GM18519 (cell line): ENCODE data around the gene PCNX2.
"Not testable (repeated sequence)": the region's sequence is repeated elsewhere in the genome, so short reads cannot be mapped to it uniquely, and the experiment has no call there.

Experiments
- ATAC-seq: cut with Tn5 transposase; IDR thresholded peaks from one replicate; pipeline ENCODE4 v1.9.1; 2021; ENCODE audit warnings: mild to moderate bottlenecking, moderate library complexity; ENCODE audit not compliant: unreplicated experiment, low FRiP score

PCNX2 gene

GRCh38 chr1:233081735-233082134 is 213.8 kb downstream of the PCNX2 start:
- ATAC-seq, result no peak

- ATAC-seq, result not testable (repeated sequence)
Measured at GRCh38 chr1:233080827-233081226, 214.7 kb downstream of the PCNX2 start.

- no peak for ATAC-seq
Measured at GRCh38 chr1:233080286-233080685, 215.2 kb downstream of the PCNX2 start.

GRCh38 chr1:233079574-233079973 is 216.0 kb downstream of the PCNX2 start:
- no peak for ATAC-seq

- ATAC-seq, result no peak
Measured at GRCh38 chr1:233078396-233078795, 217.1 kb downstream of the PCNX2 start.

- ATAC-seq, result no peak
Measured at GRCh38 chr1:233075915-233076295, 219.6 kb downstream of the PCNX2 start.

- ATAC-seq, result no peak
Measured at GRCh38 chr1:233066087-233066486, 229.4 kb downstream of the PCNX2 start.

- no peak for ATAC-seq
Measured at GRCh38 chr1:233065685-233066084, 229.8 kb downstream of the PCNX2 start.

- no peak for ATAC-seq
Measured at GRCh38 chr1:233064988-233065387, 230.5 kb downstream of the PCNX2 start.

- no peak for ATAC-seq
Measured at GRCh38 chr1:233063462-233063861, 232.1 kb downstream of the PCNX2 start.

GRCh38 chr1:233061265-233061664 is 234.3 kb downstream of the PCNX2 start:
- ATAC-seq, result no peak

GRCh38 chr1:233060461-233060994 is 235.0 kb downstream of the PCNX2 start:
- no peak for ATAC-seq

- no peak for ATAC-seq
Measured at GRCh38 chr1:233057836-233058235, 237.7 kb downstream of the PCNX2 start.

GRCh38 chr1:233055879-233056641 is 239.5 kb downstream of the PCNX2 start:
- no peak for ATAC-seq

GRCh38 chr1:233045588-233045987 is 249.9 kb downstream of the PCNX2 start:
- no peak for ATAC-seq

GRCh38 chr1:233042834-233043233 is 252.7 kb downstream of the PCNX2 start:
- peak; percentile 68 for ATAC-seq

GRCh38 chr1:233040494-233040893 is 255.0 kb downstream of the PCNX2 start:
- ATAC-seq, result no peak

- ATAC-seq, result no peak
Measured at GRCh38 chr1:233038581-233038980, 256.9 kb downstream of the PCNX2 start.

- no peak for ATAC-seq
Measured at GRCh38 chr1:233037843-233038242, 257.7 kb downstream of the PCNX2 start.

- no peak for ATAC-seq
Measured at GRCh38 chr1:233034836-233035235, 260.7 kb downstream of the PCNX2 start.

- ATAC-seq, result no peak
Measured at GRCh38 chr1:233033361-233033760, 262.2 kb downstream of the PCNX2 start.

- ATAC-seq, result no peak
Measured at GRCh38 chr1:233032916-233033315, 262.6 kb downstream of the PCNX2 start.
